ENCODE measurements around the gene OTUD7B.
A peak's percentile ranks its signal among the peaks of the same experiment; 100 is the strongest.

The OTUD7B gene

DNA sequence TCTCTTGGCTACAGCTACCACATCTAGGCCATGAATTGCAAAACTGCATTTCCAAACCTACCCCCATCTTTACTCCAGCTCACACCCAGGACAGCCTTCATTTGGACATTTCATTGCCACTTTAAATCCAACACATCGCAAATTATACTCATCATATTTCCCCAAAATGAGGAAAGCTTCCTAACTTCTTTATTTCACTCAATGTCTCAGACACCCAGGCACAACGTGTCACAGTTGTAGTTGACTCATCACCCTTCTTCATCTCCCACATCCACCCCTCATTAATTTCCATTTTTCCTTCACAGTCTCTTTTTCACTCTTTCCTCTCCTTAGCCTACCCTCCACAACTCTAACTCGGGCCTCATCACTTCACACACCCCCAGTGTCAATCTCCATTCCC is 6.7 kb downstream of the OTUD7B start:
- no peak for DNase-seq (ENCODE audit: low spot score)
- TF ChIP-seq, protein P1, sequence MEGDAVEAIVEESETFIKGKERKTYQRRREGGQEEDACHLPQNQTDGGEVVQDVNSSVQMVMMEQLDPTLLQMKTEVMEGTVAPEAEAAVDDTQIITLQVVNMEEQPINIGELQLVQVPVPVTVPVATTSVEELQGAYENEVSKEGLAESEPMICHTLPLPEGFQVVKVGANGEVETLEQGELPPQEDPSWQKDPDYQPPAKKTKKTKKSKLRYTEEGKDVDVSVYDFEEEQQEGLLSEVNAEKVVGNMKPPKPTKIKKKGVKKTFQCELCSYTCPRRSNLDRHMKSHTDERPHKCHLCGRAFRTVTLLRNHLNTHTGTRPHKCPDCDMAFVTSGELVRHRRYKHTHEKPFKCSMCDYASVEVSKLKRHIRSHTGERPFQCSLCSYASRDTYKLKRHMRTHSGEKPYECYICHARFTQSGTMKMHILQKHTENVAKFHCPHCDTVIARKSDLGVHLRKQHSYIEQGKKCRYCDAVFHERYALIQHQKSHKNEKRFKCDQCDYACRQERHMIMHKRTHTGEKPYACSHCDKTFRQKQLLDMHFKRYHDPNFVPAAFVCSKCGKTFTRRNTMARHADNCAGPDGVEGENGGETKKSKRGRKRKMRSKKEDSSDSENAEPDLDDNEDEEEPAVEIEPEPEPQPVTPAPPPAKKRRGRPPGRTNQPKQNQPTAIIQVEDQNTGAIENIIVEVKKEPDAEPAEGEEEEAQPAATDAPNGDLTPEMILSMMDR (IDR thresholded peaks at IDR 0.05; ENCODE audit: extremely low read depth, missing control alignments), result no peak

DNA sequence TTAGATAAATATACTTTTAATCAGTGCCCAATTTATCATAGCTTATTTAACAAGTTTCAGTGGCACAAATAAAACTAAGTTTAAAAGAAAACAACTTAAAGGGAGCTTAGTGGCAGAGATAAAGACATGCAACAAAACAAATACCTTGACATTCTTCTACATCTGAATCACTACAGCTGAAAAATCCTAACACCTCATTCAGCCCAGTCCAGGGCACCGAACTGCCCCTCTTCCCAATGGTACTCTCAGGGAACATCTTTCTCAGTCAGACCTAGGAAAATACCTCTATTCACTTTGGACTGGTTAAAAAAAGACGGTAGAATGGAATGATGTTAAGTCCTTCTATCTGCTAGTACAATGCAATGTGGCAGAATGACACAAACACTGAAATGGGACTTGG is 8.3 kb downstream of the OTUD7B start:
- no peak for DNase-seq (ENCODE audit: low spot score)
- TF ChIP-seq, protein P1 (IDR thresholded peaks at IDR 0.05; ENCODE audit: extremely low read depth, missing control alignments), result no peak

DNA sequence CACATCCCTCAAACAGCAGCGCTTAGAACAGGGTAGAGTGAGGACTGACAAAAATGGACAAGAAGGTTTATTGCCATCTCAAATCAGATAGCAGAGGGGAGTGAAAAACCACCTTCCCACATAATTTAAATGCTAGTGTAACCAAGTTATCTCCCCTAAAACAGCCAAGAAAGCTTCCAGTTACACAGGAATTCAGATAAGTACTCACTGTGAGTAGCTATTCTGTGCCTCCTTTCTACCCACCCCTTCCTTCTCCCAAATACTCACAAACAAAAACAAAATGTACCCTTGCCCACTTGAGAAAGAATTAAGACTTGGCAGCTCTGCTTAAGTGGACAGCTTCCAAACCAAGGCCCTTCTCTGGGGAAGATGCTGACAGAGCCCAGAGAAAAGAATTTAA is 9.1 kb downstream of the OTUD7B start:
- TF ChIP-seq, protein P1 (IDR thresholded peaks at IDR 0.05; ENCODE audit: extremely low read depth, missing control alignments), result no peak
- no peak for DNase-seq (ENCODE audit: low spot score)

DNA sequence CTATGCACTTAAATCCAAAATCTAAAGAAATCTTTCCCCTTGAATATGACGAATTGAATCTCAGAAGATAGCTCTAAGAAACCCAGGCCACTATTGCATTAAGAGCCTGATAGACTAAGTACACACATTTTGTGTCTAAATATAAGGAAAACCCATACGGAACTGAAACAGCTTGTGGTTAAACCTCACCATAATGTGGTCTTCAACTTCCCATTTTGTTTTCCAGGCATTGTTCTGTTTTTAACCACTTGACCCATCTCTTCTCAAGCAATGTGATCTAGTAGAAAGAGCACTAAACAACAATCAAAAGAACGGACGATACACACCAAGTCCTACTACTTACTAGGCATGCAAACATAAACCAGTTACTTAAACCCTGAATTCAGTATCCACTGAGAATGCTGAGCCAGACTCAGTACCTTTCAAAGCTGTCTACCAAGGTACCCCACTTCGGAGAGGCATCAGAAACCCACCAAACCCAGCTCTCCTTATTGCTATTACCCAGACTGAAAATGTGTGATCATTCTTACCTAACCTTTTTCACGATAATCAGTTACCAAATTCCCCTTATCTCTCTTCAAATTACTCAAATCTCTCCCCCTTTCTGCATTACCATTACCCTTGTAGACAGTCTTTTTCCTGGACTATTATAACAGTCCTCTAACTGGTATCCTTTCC is 12.8 kb downstream of the OTUD7B start:
- TF ChIP-seq, protein P1 (IDR thresholded peaks at IDR 0.05; ENCODE audit: extremely low read depth, missing control alignments), result no peak
- peak; percentile 42 for DNase-seq (ENCODE audit: low spot score)

DNA sequence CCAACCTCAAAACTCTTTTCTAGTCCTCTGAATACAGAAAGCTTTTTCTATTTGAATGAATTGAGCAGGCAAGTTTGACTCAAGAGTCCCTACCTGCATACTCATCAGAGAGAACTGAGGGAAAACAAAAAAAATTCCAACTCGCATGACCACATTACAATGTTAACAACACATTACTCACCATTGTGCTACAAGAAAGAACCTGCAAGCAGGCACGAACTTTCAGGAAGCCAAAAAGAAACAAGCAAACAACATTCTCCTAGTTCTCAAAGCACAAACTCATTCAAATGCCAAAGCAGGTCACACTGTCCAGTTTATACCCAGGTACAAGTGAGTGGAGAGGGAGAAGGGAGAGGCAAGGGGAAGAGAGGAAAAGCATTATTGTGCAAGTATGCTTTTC is 14.6 kb downstream of the OTUD7B start:
- TF ChIP-seq, protein P1 (IDR thresholded peaks at IDR 0.05; ENCODE audit: extremely low read depth, missing control alignments), result no peak
- DNase-seq (ENCODE audit: low spot score), result no peak

DNA sequence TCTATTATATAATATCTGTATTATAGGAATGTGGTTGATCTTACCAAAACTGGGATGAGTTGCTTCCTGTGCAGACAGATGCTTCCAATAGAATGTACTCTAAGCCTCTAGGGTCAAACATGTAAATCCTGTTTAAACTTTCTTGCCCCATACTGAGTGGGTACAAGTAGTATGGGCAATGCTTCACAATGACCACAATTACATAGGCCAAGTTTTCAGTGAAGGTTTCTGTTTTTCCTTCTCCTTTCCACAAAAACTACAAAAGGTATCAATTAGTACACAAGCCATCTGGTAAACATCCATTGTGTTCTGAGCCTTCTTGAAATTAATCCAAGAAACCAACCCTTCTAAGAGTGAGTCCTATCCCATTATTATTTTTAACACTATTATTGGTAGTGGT is 16.8 kb downstream of the OTUD7B start:
- TF ChIP-seq, protein P1 (IDR thresholded peaks at IDR 0.05; ENCODE audit: extremely low read depth, missing control alignments), result no peak
- DNase-seq (ENCODE audit: low spot score), result no peak

DNA sequence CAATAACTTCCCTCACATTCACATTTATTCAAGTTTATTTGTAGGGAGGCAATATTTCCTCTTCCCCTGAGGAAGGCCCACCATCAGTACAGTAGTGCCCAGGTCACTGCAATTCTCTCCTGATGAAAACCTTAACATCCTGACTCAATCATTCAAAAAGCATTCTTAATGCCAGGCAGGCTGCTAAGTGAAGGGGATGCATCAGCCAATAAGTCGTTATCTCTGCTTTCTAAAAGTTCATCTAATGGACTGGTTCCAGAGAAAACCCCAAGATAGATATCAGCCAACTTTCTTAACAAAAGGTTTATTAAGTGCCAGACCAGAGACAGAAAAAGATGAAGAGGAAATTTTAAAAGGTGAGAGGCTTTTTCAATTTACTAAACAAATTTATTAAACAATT is 17.3 kb downstream of the OTUD7B start:
- TF ChIP-seq, protein P1 (IDR thresholded peaks at IDR 0.05; ENCODE audit: extremely low read depth, missing control alignments), result no peak
- no peak for DNase-seq (ENCODE audit: low spot score)
